Adrenal gland (tissue), 12 donors: Measurements from ENCODE around the gene LCN12. TPM values are rescaled to one million over a fixed set of nuclear protein-coding genes. Genes with fewer than 3 reads are reported as not detected.

Source experiments
- DNase-seq, 7 donors: peaks; one replicate each; pipeline ENCODE4 v3.0.0-alpha.2; 2019 to 2020
- H3K27ac ChIP-seq, 5 donors: fragments of 200-600 bp; sonication (generic) in 4 of 5; 1 replicate in 3 of 5; 2 replicates in 2 of 5; pipeline versions ENCODE4 v1.5.1 to v1.8.0; 2016 to 2020; ENCODE audit warnings: mild to moderate bottlenecking in 1 of 5
- H3K27me3 ChIP-seq: fragments of 200-600 bp; 2 replicates; pipeline ENCODE4 v1.8.0; 2021
- H3K36me3 ChIP-seq, 2 donors: fragments of 200-600 bp; replicated peaks in 1 of 2; 1 replicate in 1 of 2; 2 replicates in 1 of 2; pipeline versions ENCODE4 v1.5.1 to v1.8.0; 2018 to 2022
- H3K4me1 ChIP-seq, 2 donors: fragments of 200-600 bp; replicated peaks in 1 of 2; 1 replicate in 1 of 2; 2 replicates in 1 of 2; pipeline versions ENCODE4 v1.5.1 to v1.8.0; 2018 to 2021
- H3K4me3 ChIP-seq, 4 donors: fragments of 200-600 bp; sonication (generic) in 3 of 4; one replicate each; pipeline ENCODE4 v1.5.1; 2016 to 2018
- H3K9me3 ChIP-seq, 3 donors: fragments of 200-600 bp; sonication (generic) in 1 of 3; replicated peaks in 1 of 3; 1 replicate in 2 of 3; 2 replicates in 1 of 3; pipeline versions ENCODE4 v1.5.1 to v1.8.0; 2016 to 2021
- CTCF ChIP-seq, 6 experiments: fragments of 450-650 bp in 4 of 6; fragments of 200-600 bp in 2 of 6; sonication (generic) in 1 of 6; IDR thresholded peaks; 1 replicate in 5 of 6; 2 replicates in 1 of 6; pipeline versions ENCODE4 v1.5.1 to v1.8.0; 2016 to 2021; ENCODE audit warnings: antibody characterized with exemption in 6 of 6, mild to moderate bottlenecking in 2 of 6, moderate library complexity in 1 of 6
- POLR2A ChIP-seq, 2 donors: fragments of 450-650 bp; IDR thresholded peaks; one replicate each; pipeline ENCODE4 v1.6.1; 2017; ENCODE audit warnings: antibody characterized with exemption in 2 of 2, mild to moderate bottlenecking in 2 of 2, moderate library complexity in 1 of 2
- WGBS, 4 donors: extraction: QIAGEN DNeasy Blood & Tissue Kit in 2 of 4; methylation state at CpG; one replicate each; pipeline versions ENCODE4 v1.1.5 to v1.1.7; 2013 to 2017; 5-methylcytosine and 5-hydroxymethylcytosine counted together
- intact Hi-C, 2 donors: fragments of 100-400 bp; cut with DNase I; formaldehyde crosslinking; loops; one replicate each; pipeline versions ENCODE4 v1.14.1 to v1.15.0; 2022 to 2023
- polyA plus RNA-seq, 3 donors: library from polyadenylated mRNA; stranded (reverse); fragments of 200-250 nt in 2 of 3; fragments of 350-450 nt in 1 of 3; fragmentation: Illumina TruSeq in 1 of 3; extraction: RNeasy Lipid Tissue Mini Kit (QIAGEN cat#74804) in 1 of 3; gene quantifications; one replicate each; pipeline ENCODE4 v1.2.3, GENCODE V29; 2013 to 2014
- total RNA-seq, 9 donors: library from RNA; depleted of rRNA in 4 of 9; stranded (reverse); fragments of >200 nt in 4 of 9; fragments of 120-200 nt in 1 of 9; fragmentation: NEBNext Ultra II Directional in 1 of 9; extraction: Animal tissue kit (Norgen Biotek cat#: 25700) in 1 of 9; gene quantifications; one replicate each; pipeline versions ENCODE4 v1.1.0 to v1.2.4, GENCODE V29; 2013 to 2023
- donor health status: healthy with polysubstance abuse.
- donor health status: Bipolar disorder and iron deficiency.
- donor health status: DM: yes; HTN: yes; CAD: no.
- donor health status: DM: no; HTN: no; CAD: no.
- donor health status: DM: no; HTN: no; CAD: no.
- donor health status: DM: yes; HTN: yes; CAD: no.

Gene LCN12
- total and polyA plus RNA-seq, 12 donors, result 0.75 to 31.8 (median 4.4) TPM; not detected in 1

- TF ChIP-seq POLR2A (IDR thresholded peaks at IDR 0.05) (no peak), CTCF (IDR thresholded peaks at IDR 0.05) (no peak)
- Histone ChIP-seq H3K27me3 (no peaks in the 10 kb centered on the region), H3K4me1 (no peaks in the 10 kb centered on the region), H3K36me3 (peaks cover 0 to 33% of the 10 kb centered on the region in 2 donors), H3K9me3 (no peaks in the 10 kb centered on the region), H3K4me3 (no peak overlapping the region), H3K27ac (no peak overlapping the region)
- intact Hi-C loops, result no loop called here
- WGBS, 4 donors, result 90 to 93% (median 90%) methylated on average over 20 to 21 of the region's 21 CpGs
- no peak for DNase-seq
Observed at GRCh38 chr9:136915632-136916329, 36.3 kb upstream of the LCN12 start.

GRCh38 chr9:136916330-136917184, 35.5 kb upstream of the LCN12 start:
- H3K9me3 ChIP-seq, result no peaks in the 10 kb centered on the region

GRCh38 chr9:136917902-136918301, 34.2 kb upstream of the LCN12 start:
- Histone ChIP-seq H3K4me3 (no peak overlapping the region), H3K9me3 (no peaks in the 10 kb centered on the region), H3K36me3 (peaks cover 0 to 30% of the 10 kb centered on the region in 2 donors), H3K27me3 (no peaks in the 10 kb centered on the region), H3K27ac (no peak overlapping the region), H3K4me1 (peaks cover 0 to 9% of the 10 kb centered on the region in 2 donors)
- intact Hi-C loops, result no loop called here
- DNase-seq, result no peak
- WGBS, 4 donors, result 87 to 96% (median 90%) methylated on average over 11 of the region's 11 CpGs
- TF ChIP-seq POLR2A (IDR thresholded peaks at IDR 0.05), result no peak
- TF ChIP-seq CTCF (IDR thresholded peaks at IDR 0.05), result no peak

More at GRCh38 chr9:136916330-136917184, 35.5 kb upstream of the LCN12 start:
- H3K27me3 ChIP-seq, result no peaks in the 10 kb centered on the region
- H3K4me3 ChIP-seq, result no peak overlapping the region
- no peak overlapping the region for H3K27ac ChIP-seq
- peaks cover 0 to 2% of the 10 kb centered on the region in 2 donors for H3K4me1 ChIP-seq
- TF ChIP-seq POLR2A (IDR thresholded peaks at IDR 0.05) (no peak), CTCF (IDR thresholded peaks at IDR 0.05) (no peak)
- peaks cover 0 to 37% of the 10 kb centered on the region in 2 donors for H3K36me3 ChIP-seq
- intact Hi-C loops, result no loop called here
- DNase-seq, result no peak
- 92 to 94% (median 93%) methylated on average over 23 to 32 of the region's 32 CpGs for WGBS, 4 donors

- Histone ChIP-seq H3K27ac (no peak overlapping the region), H3K27me3 (no peaks in the 10 kb centered on the region), H3K4me1 (peaks cover 0 to 9% of the 10 kb centered on the region in 2 donors), H3K9me3 (no peaks in the 10 kb centered on the region), H3K36me3 (peaks cover 0 to 36% of the 10 kb centered on the region in 2 donors), H3K4me3 (no peak overlapping the region)
- 94 to 97% (median 96%) methylated on average over 10 to 15 of the region's 15 CpGs for WGBS, 4 donors
- DNase-seq, result no peak
- TF ChIP-seq CTCF (IDR thresholded peaks at IDR 0.05), result no peak
- TF ChIP-seq POLR2A (IDR thresholded peaks at IDR 0.05), result no peak
- intact Hi-C loops, result no loop called here
Observed at GRCh38 chr9:136920069-136920468, 32.0 kb upstream of the LCN12 start.
